Measurements from ENCODE around the gene PIGQ.
"Not testable (repeated sequence)": the region's sequence is repeated elsewhere in the genome, so short reads cannot be mapped to it uniquely, and the experiment has no call there.

The PIGQ gene

GRCh38 chr16:588889-589657 is 19.3 kb downstream of the PIGQ start:
- DNase-seq, result peak; percentile 64

DNA sequence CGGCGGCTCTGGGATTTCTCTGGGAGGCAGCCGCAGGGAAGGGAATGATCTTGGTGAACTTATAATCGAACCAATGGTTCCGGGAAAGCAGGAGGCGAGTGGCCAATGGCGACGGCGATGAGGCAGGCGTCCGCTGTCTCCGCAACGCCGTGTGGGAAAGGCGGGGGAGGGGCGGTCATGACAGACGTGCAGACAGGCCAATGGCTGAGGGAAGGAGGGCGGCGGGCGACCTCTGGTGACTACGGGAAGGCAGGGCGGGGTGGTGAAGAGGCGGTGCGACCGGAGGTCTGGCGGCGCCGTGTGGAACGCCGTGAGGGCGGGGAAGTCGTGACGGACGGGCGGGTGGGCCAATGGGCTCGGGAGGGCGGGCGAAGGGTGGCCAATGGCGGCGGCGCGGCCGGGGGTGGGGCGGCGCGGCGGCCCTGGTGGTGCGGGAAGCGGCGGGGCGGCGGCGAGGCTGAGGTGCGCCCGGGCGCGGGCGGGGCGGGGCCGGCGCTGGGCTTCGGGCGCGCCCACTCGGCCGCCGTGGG is 20.0 kb downstream of the PIGQ start, which contains the start of gene RAB40C:
TSS of gene RAB40C (plus strand) at position 409 of the 530 bp plus-strand sequence. CDS start 226 bp downstream, outside the sequence.
- DNase-seq, result peak; percentile 65

DNA sequence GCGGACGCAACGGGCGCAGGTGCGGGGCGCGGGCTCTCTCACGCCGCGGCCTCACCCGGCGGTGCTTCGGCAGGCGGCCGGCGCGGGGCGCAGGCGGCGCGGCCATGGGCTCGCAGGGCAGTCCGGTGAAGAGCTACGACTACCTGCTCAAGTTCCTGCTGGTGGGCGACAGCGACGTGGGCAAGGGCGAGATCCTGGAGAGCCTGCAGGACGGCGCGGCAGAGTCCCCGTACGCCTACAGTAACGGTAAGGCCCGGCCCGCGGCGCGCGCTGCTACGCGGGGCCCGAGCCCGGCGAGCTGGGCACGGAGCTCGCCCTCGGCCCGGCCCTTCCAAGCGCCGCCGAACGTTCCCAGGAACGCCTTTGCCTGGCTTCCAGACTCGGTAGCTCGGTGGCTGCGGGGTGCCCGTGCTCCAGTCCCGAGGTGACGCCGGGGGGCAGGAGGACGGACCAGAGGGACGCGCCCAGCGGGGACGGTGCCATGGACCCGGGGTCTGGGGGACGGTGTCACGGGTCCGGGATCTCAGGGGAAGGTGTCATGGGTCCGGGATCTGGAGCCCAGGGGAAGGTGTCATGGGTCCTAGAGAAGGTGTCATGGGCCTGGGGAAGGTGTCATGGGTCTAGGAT is 20.5 kb downstream of the PIGQ start:
- no peak for DNase-seq

- no peak for DNase-seq
Measured at GRCh38 chr16:590815-591200, 21.0 kb downstream of the PIGQ start.

DNA sequence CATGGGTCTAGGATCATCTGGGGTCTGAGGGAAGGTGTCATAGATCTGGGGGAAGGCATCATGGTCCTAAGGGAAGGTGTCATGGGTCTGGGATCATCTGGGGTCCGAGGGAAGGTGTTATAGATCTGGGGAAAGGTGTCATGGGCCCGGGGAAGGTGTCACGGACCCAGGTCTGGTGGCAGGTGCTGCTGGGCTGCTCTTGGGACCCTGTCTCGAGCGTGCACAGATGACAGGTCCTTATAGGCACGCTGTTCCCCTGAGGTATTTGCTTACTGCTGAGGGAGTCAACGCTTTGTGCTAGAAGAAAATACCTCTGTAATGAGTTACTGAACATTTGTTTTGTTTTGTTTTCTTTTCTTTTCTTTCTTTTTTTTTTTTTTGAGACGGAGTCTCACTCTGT is 21.5 kb downstream of the PIGQ start:
- no peak for DNase-seq

- DNase-seq, result no peak
Measured at GRCh38 chr16:591892-592517, 22.2 kb downstream of the PIGQ start.

DNA sequence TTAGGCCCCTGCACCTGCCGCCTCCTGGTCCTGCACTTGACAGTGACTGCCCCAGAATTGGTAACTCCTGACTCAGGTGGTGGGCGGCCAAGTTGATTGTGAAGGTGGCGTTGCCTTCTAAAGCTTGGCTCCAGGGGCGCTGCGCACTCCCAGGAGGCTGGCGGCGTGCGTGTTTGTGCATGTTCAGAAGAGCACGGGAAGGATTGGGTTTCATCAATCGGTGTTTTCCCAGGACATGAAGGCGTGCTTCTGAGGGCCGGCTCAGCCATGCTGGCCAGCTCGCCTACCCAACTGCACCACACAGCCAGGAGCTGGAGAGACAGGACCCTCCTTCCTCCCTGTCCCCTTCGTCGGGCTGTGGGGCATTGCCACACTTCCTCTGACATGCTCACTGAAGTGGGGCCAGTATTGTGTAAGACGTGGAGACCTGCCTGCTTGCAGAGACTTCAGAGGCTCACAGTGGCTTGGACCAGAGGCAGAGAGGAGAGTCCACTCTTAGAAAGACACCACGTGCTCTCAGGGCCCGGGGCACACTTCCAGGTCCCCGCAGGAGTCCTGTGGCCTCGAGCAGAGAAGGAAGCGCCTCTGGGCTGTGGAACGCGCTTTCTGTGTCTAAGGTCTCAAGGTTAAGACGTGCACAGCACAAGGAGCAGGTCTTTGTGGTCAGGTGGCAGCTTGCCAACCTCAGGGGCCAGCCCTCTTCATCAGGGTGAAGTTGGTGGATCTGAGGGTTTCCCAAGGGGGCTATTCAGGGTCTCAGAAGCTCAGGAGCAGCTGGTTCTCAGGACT is 22.9 kb downstream of the PIGQ start:
- DNase-seq, result no peak

GRCh38 chr16:593406-593805 is 23.6 kb downstream of the PIGQ start:
- no peak for DNase-seq

DNA sequence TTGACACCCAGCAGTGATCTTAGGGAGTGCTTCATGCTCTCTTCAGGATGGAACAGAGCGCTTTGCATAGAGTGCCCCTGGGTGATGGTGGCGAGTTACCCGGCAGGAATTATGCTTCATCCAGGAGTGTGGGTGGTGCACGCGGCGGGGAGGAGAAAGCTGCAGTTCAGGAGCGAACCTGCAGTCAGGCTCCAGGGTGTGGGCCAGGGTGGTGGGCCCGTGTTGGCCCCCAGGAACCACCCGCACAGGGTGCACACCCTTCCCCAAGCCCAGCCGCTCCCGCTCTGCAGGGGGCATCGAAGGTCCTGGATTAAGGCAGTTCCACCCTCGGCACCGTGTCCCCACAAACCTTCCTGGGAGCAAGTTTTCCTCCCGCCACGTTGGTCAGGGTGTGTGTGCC is 24.0 kb downstream of the PIGQ start:
- no peak for DNase-seq

DNA sequence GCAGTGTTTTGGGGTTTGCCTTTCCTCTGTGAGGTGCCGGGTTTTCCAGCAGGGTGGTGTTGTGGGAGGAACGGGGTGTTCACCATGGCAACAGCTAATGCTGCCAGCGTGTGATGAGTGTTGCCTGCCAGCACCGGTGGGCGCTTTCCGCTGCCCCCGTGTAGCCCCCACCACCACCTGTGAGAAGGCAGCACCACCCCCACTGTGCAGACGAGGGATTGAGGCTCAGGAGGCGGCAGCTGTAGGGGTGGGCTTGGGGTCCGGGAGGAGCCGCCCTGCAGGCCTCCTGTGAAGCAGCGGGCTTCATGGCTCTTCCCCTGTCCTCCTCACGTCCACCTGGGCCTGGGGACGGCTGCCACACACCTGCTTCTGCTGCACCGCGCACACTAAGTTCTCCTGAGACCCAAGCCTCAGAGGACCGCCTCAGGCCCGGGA is 25.3 kb downstream of the PIGQ start:
- DNase-seq, result no peak

GRCh38 chr16:595942-596735 is 26.4 kb downstream of the PIGQ start:
- no peak for DNase-seq

GRCh38 chr16:596736-597060 is 26.9 kb downstream of the PIGQ start:
- DNase-seq, result no peak

DNA sequence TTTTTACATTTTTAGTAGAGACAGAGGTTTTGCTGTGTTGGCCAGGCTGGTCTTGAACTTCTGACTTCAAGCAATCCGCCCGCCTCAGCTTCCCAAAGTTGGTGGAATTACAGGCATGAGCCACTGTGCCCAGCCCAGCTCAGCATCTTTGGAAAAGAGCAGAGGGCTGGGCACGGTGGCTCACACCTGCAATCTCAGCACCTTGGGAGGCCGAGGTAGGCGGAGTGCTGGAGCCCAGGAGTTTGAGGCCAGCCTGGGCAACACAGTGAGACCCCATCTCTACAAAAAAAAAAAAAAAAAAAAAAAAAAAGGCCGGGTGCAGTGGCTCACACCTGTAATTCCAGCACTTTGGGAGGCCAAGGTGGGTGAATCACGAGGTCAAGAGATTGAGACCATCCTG is 27.9 kb downstream of the PIGQ start:
- DNase-seq, result not testable (repeated sequence)

GRCh38 chr16:598823-599739 is 29.3 kb downstream of the PIGQ start:
- no peak for DNase-seq

DNA sequence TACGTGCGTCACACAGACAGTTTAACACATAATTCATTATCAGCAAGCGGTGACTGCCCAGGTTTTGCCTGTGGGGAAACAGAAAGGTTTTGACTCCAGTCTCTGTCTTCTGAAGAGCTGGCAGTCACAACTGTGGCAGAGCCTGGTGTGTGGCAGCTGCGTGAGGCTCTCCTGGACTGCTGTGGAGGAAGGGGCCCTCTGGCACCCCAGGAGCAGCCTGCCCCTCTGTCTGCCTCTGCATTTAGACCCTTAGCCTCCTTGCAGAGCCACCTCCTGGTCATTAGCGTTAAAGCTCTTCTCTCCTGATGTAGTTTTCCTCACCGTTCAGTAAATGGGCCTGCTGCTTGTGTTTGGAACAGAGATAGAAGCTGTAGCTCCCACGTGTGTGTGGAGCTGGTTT is 31.0 kb downstream of the PIGQ start:
- DNase-seq, result no peak

DNA sequence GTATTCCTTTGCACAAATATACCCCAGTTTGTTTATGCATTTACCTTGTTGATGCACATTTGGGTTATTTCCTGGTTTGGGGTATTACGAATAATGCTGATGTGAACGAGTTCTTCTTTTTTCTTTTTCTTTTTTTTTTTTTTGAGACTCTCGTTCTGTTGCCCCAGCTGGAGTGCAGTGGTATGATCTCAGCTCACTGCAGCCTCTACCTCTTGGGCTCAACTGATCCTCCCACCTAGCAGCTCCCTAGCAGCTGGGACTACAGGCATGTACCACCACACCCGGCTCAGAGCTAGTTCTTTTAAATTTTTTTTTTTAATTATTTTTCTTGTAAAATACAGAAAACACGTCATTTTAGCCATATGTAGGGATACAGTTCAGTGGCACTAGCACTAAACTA is 34.2 kb downstream of the PIGQ start:
- no peak for DNase-seq

DNA sequence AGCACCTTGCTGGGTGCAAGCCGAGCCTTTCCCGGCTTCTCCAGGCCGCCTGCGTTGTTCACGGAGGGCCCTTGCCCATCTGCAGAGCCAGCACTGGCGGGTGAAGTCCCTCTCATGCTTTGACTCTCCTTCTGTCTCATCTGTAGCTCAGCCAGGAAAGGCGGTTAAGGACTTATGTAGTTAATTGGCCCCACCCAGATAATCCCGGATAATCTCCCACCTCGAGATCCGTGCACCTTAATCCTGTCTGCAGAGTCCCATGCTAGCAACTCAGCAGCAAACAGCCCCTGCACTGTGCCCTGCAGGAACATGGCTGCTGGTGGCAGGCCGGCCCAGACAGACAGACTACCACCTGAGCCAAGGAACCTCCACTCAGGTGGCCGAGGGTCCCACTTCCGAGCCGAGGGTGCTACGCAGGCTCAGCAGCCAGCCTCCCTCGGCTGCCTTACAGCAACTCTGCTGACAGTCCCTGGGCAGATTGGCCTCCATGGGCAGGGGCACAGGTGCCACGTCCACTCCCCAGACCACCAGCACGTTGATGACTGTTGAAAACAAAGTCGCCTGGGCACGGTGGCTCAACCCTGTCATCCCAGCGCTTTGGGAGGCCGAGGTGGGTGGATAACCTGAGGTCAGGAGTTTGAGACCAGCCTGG is 37.0 kb downstream of the PIGQ start:
- DNase-seq, result no peak

GRCh38 chr16:608019-608418 is 38.3 kb downstream of the PIGQ start:
- DNase-seq, result no peak

DNA sequence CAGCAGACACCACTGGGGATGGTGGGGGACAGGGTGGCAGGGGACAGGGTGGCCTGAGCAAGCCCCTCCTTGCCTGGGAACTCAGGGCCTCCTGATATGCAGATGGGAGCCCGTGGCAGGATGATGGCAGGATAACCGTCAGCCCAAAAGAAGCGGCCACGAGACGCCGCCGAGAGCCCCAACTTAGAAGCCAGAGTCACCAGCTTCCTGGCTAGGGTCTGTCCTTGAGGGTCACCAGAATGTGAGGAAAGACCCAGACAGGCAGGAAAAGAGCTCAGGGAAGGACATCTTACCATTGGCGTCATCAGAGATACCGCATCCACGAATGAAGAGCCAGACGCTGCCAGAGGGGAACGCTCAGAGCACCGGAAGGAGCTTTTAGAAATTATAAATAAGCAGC is 39.5 kb downstream of the PIGQ start:
- no peak for DNase-seq

DNA sequence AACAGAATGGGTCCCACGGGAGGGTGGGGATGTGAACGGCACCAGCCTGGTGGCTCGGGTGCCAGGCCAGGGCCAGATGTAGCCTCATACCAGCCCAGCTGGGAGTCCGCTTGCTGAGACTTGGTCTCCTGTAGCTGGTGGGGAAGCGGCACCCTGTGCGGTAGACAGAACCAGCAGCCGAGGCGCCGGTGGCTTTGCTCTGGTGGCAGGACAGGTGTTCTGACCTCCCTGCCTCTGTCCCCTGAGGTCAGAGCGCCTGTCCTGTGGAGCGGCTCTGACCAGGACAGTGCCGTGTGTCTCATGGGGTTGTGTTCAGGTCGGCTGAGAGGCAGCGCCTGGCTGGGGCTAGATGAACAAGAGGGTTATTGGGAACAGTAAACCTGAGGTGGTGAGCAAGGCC is 40.2 kb downstream of the PIGQ start:
- no peak for DNase-seq

Data from NCI-H1048 (cell line).